Measurements from ENCODE around the gene CRIM1. TPM values are rescaled to one million over a fixed set of nuclear protein-coding genes. Genes with fewer than 3 reads are reported as not detected.

Gene CRIM1
- total and polyA plus RNA-seq, 2 experiments from 2014 or later = 10.5 to 36.4 TPM

DNA sequence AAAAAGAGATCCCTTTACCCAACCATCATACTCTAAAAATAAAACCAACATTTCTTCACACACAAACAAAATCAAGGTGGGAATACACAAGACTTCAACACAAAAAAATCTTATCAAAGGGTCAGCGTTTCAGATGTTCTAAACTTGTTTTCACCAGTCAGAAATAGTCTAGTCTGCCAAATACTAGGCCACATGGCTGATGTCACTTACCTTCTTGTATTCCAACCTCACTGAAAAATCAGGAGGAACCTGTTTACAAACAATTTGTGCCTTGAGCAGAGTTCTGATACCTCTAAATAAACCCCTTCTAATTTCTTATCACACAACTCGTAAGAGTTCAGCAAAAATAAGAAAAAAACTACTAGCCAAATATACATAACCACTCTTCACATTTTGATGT, 222.3 kb downstream of the CRIM1 start (continued):
- TF ChIP-seq, protein P1, sequence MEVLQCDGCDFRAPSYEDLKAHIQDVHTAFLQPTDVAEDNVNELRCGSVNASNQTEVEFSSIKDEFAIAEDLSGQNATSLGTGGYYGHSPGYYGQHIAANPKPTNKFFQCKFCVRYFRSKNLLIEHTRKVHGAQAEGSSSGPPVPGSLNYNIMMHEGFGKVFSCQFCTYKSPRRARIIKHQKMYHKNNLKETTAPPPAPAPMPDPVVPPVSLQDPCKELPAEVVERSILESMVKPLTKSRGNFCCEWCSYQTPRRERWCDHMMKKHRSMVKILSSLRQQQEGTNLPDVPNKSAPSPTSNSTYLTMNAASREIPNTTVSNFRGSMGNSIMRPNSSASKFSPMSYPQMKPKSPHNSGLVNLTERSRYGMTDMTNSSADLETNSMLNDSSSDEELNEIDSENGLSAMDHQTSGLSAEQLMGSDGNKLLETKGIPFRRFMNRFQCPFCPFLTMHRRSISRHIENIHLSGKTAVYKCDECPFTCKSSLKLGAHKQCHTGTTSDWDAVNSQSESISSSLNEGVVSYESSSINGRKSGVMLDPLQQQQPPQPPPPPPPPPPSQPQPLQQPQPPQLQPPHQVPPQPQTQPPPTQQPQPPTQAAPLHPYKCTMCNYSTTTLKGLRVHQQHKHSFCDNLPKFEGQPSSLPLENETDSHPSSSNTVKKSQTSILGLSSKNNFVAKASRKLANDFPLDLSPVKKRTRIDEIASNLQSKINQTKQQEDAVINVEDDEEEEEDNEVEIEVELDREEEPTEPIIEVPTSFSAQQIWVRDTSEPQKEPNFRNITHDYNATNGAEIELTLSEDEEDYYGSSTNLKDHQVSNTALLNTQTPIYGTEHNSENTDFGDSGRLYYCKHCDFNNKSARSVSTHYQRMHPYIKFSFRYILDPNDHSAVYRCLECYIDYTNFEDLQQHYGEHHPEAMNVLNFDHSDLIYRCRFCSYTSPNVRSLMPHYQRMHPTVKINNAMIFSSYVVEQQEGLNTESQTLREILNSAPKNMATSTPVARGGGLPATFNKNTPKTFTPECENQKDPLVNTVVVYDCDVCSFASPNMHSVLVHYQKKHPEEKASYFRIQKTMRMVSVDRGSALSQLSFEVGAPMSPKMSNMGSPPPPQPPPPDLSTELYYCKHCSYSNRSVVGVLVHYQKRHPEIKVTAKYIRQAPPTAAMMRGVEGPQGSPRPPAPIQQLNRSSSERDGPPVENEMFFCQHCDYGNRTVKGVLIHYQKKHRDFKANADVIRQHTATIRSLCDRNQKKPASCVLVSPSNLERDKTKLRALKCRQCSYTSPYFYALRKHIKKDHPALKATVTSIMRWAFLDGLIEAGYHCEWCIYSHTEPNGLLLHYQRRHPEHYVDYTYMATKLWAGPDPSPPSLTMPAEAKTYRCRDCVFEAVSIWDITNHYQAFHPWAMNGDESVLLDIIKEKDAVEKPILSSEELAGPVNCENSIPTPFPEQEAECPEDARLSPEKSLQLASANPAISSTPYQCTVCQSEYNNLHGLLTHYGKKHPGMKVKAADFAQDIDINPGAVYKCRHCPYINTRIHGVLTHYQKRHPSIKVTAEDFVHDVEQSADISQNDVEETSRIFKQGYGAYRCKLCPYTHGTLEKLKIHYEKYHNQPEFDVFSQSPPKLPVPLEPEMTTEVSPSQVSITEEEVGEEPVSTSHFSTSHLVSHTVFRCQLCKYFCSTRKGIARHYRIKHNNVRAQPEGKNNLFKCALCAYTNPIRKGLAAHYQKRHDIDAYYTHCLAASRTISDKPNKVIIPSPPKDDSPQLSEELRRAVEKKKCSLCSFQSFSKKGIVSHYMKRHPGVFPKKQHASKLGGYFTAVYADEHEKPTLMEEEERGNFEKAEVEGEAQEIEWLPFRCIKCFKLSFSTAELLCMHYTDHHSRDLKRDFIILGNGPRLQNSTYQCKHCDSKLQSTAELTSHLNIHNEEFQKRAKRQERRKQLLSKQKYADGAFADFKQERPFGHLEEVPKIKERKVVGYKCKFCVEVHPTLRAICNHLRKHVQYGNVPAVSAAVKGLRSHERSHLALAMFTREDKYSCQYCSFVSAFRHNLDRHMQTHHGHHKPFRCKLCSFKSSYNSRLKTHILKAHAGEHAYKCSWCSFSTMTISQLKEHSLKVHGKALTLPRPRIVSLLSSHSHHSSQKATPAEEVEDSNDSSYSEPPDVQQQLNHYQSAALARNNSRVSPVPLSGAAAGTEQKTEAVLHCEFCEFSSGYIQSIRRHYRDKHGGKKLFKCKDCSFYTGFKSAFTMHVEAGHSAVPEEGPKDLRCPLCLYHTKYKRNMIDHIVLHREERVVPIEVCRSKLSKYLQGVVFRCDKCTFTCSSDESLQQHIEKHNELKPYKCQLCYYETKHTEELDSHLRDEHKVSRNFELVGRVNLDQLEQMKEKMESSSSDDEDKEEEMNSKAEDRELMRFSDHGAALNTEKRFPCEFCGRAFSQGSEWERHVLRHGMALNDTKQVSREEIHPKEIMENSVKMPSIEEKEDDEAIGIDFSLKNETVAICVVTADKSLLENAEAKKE (CRISPR knock-in tag; IDR thresholded peaks at IDR 0.05) = no peak
- TF ChIP-seq ZNF331 (CRISPR knock-in tag; IDR thresholded peaks at IDR 0.05; ENCODE audit: low read depth) (no peak), JUNB (IDR thresholded peaks at IDR 0.05; ENCODE audit: unreplicated experiment) (no peak), EZH2phosphoT487 (IDR thresholded peaks at IDR 0.05; ENCODE audit: unreplicated experiment) (no peak), ZNF114 (CRISPR knock-in tag; IDR thresholded peaks at IDR 0.05) (no peak)
- TF ChIP-seq, protein P2, sequence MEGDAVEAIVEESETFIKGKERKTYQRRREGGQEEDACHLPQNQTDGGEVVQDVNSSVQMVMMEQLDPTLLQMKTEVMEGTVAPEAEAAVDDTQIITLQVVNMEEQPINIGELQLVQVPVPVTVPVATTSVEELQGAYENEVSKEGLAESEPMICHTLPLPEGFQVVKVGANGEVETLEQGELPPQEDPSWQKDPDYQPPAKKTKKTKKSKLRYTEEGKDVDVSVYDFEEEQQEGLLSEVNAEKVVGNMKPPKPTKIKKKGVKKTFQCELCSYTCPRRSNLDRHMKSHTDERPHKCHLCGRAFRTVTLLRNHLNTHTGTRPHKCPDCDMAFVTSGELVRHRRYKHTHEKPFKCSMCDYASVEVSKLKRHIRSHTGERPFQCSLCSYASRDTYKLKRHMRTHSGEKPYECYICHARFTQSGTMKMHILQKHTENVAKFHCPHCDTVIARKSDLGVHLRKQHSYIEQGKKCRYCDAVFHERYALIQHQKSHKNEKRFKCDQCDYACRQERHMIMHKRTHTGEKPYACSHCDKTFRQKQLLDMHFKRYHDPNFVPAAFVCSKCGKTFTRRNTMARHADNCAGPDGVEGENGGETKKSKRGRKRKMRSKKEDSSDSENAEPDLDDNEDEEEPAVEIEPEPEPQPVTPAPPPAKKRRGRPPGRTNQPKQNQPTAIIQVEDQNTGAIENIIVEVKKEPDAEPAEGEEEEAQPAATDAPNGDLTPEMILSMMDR (conservative IDR thresholded peaks at IDR 0.05; ENCODE audit: low read depth in 2 of 2) = no peak
